Endothelial cell of umbilical vein (primary cell): ENCODE data around the gene VANGL1. TPM values are rescaled to one million over a fixed set of nuclear protein-coding genes. Genes with fewer than 3 reads are reported as not detected.

ENCODE experiments used
- BruUV-seq: library from RNA; stranded (reverse); fragments of 400-500 nt; replicated peaks from 2 replicates; lab custom pipeline; 2021; lab: Mats Ljungman, UMichigan
- CTCF ChIA-PET: fragments of 300-600, 350-600 bp; sonication (Branson Sonifier 250); formaldehyde crosslinking; loops from one replicate; lab custom pipeline; 2021; ENCODE audit warnings: antibody characterized with exemption, inconsistent platforms; lab: Charles Lee
- POLR2A ChIA-PET: fragments of 300-600, 350-600 bp; sonication (Branson Sonifier 250); formaldehyde crosslinking; loops from one replicate; lab custom pipeline; 2021; ENCODE audit warnings: antibody characterized with exemption, inconsistent platforms; lab: Charles Lee
- DNase-seq: peaks from one replicate; pipeline ENCODE4 v3.0.0-alpha.2; 2011; ENCODE audit warnings: low read depth, low spot score
- FAIRE-seq: peaks from 2 replicates; lab custom pipeline; 2011; peaks lifted over from hg19 to GRCh38; lab: Jason Lieb, UNC
- H2AFZ ChIP-seq: 2 replicates; pipeline ENCODE4 v1.6.0; 2012; ENCODE audit warnings: low read depth, low read length, control low read depth, inconsistent platforms
- H3K27ac ChIP-seq: 2 replicates; pipeline ENCODE4 v1.5.1; 2011; ENCODE audit warnings: low read depth, mild to moderate bottlenecking, control low read depth, low read length, moderate library complexity; ENCODE audit not compliant: insufficient read depth
- H3K27me3 ChIP-seq, 2 experiments: 2 replicates each; pipeline versions ENCODE4 v1.6.0 to v1.6.1; 2011; ENCODE audit warnings: low read length in 2 of 2, mixed read lengths in 1 of 2; ENCODE audit not compliant: control insufficient read depth in 2 of 2, insufficient read depth in 2 of 2
- H3K36me3 ChIP-seq, 2 experiments: 2 replicates in 1 of 2; 3 replicates in 1 of 2; pipeline ENCODE4 v1.5.1; 2011; ENCODE audit warnings: low read length in 2 of 2, mild to moderate bottlenecking in 1 of 2, moderate library complexity in 1 of 2; ENCODE audit not compliant: control insufficient read depth in 2 of 2, insufficient read depth in 2 of 2; ENCODE audit errors: extremely low read depth in 1 of 2
- H3K4me1 ChIP-seq: 3 replicates; pipeline ENCODE4 v1.5.1; 2011; ENCODE audit warnings: mild to moderate bottlenecking, low read length; ENCODE audit not compliant: control insufficient read depth, insufficient read depth; ENCODE audit errors: extremely low read depth
- H3K4me2 ChIP-seq: 2 replicates; pipeline ENCODE4 v1.6.1; 2011; ENCODE audit warnings: low read length, control low read depth, mixed read lengths; ENCODE audit not compliant: insufficient read depth
- H3K4me3 ChIP-seq, 3 experiments: fragments of 200-600 bp in 1 of 3; sonication (generic), shearing (Covaris generic) in 1 of 3; replicated peaks in 1 of 3; 2 replicates each; pipeline ENCODE4 v1.5.1; 2011 to 2016; ENCODE audit warnings: control low read depth in 3 of 3, low read length in 3 of 3, mild to moderate bottlenecking in 2 of 3, inconsistent platforms in 1 of 3, low read depth in 1 of 3, moderate library complexity in 1 of 3; ENCODE audit not compliant: insufficient read depth in 1 of 3
- H3K79me2 ChIP-seq: 2 replicates; pipeline ENCODE4 v1.6.0; 2012; ENCODE audit warnings: low read length, inconsistent platforms; ENCODE audit not compliant: control insufficient read depth, insufficient read depth
- H3K9ac ChIP-seq: replicated peaks from 2 replicates; pipeline ENCODE3; 2011; ENCODE audit warnings: low read length, control low read depth; ENCODE audit not compliant: insufficient read depth; ENCODE audit errors: extremely low read depth
- H3K9me1 ChIP-seq: replicated peaks from 3 replicates; pipeline ENCODE4 v1.6.0; 2011; ENCODE audit warnings: mild to moderate bottlenecking, low read length; ENCODE audit not compliant: control insufficient read depth, insufficient read depth; ENCODE audit errors: extremely low read depth
- H3K9me3 ChIP-seq: replicated peaks from 2 replicates; pipeline ENCODE4 v1.5.1; 2012; ENCODE audit warnings: low read length, inconsistent platforms; ENCODE audit not compliant: control insufficient read depth, insufficient read depth
- H4K20me1 ChIP-seq: replicated peaks from 2 replicates; pipeline ENCODE3; 2011; ENCODE audit warnings: mild to moderate bottlenecking, low read length; ENCODE audit not compliant: control insufficient read depth, insufficient read depth; ENCODE audit errors: extremely low read depth
- EZH2 ChIP-seq: IDR thresholded peaks from 2 replicates; pipeline ENCODE4 v1.6.1; 2012; ENCODE audit warnings: borderline replicate concordance, low read depth, mild to moderate bottlenecking, moderate library complexity, low read length, inconsistent platforms; ENCODE audit not compliant: severe bottlenecking
- FOS ChIP-seq: IDR thresholded peaks from 2 replicates; pipeline ENCODE4 v1.6.1; 2011; ENCODE audit warnings: mild to moderate bottlenecking, low read length, moderate library complexity, borderline replicate concordance; ENCODE audit not compliant: insufficient read depth
- GATA2 ChIP-seq: IDR thresholded peaks from 2 replicates; pipeline ENCODE4 v1.7.0; 2011; ENCODE audit warnings: low read depth, mild to moderate bottlenecking, moderate library complexity, mixed read lengths, low read length; ENCODE audit not compliant: insufficient read length, insufficient read depth
- JUN ChIP-seq: IDR thresholded peaks from 2 replicates; pipeline ENCODE4 v1.6.1; 2011; ENCODE audit warnings: borderline replicate concordance, low read depth; ENCODE audit not compliant: insufficient read length, insufficient read depth
- MYC ChIP-seq: IDR thresholded peaks from one replicate; pipeline ENCODE4 v1.6.1; 2011; ENCODE audit warnings: mild to moderate bottlenecking, low read depth, low read length
- POLR2A ChIP-seq: IDR thresholded peaks from 2 replicates; pipeline ENCODE4 v1.6.1; 2012; ENCODE audit warnings: low read depth, mild to moderate bottlenecking, control low read depth, low read length
- POLR2AphosphoS5 ChIP-seq: IDR thresholded peaks from 2 replicates; pipeline ENCODE4 v1.6.1; 2012; ENCODE audit warnings: low read depth, mild to moderate bottlenecking, control low read depth, low read length, moderate library complexity; ENCODE audit not compliant: insufficient read depth
- dilution Hi-C: fragments of 300-500 bp; cut with MboI; formaldehyde crosslinking; loops from one replicate; pipeline ENCODE4 v1.15.0; 2019; ENCODE audit warnings: low sequenced_read_pairs; ENCODE audit not compliant: extremely low pct_ligation_motif_present
- intact Hi-C: fragments of 100-400 bp; cut with micrococcal nuclease; formaldehyde crosslinking; loops from one replicate; pipeline ENCODE4 v1.10.0; 2022
- polyA plus RNA-seq, 4 experiments: library from polyadenylated mRNA; depleted of rRNA in 3 of 4; stranded (reverse) in 3 of 4; unstranded in 1 of 4; fragments of >200 nt; gene quantifications; 2 replicates each; pipeline versions ENCODE4 v1.2.1 to v1.2.3, GENCODE V29; 2011 to 2012; ENCODE audit warnings: missing spikeins in 1 of 4
- total RNA-seq: library from RNA; stranded (reverse); gene quantifications from 2 replicates; pipeline ENCODE4 v1.2.3, GENCODE V29; 2021
- TF ChIP-seq, protein P1 (sequence below): IDR thresholded peaks from 2 replicates; pipeline ENCODE4 v1.6.1; 2011; ENCODE audit not compliant: insufficient read depth, insufficient read length
- TF ChIP-seq, protein P2 (sequence below), 2 donors: IDR thresholded peaks; 1 replicate in 1 of 2; 2 replicates in 1 of 2; pipeline ENCODE4 v1.5.1; 2011; ENCODE audit warnings: low read length in 2 of 2, mild to moderate bottlenecking in 2 of 2, moderate library complexity in 2 of 2, control low read depth in 1 of 2, inconsistent platforms in 1 of 2, low read depth in 1 of 2; ENCODE audit not compliant: insufficient read depth in 1 of 2; ENCODE audit errors: extremely low read depth in 1 of 2

Gene VANGL1
- total and polyA plus RNA-seq, 2 donors (not counting 3 experiments of a cell fraction or from before 2014, with no cell fraction given), result 15.0 to 24.8 TPM

DNA sequence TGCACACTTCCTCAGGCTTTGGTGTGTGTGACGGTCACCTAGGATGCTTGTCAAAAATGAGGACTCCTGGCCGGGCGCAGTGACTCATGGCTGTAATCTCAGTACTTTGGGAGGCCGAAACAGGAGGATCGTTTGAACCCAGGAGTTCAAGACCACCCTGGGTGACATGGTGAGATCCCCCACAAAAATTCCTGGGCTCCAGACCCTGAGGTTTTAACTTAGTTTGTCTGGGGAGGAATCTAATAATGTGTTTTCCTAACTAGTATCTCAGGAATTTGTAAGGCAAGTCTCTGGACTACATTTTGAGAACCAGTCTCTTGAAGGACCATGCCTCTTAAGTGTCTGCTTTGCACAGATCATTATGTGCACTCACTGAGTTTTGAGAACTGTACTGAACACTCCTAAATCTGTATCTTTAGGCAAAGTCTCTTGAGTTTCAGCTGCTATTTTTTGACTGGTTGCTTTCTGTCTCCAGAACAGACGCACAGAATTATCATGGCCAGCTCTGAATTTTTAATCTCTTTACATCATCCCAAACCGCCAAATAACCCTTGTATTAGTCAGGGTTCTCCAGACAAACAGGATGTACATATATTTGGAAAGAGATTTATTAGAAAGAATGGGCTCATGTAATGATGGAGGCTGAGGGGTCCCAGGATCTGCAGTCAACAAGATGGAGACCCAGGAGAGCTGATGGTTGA is 45.5 kb upstream of the VANGL1 start:
- CTCF ChIA-PET, result interaction anchor here (0.6 to 7.4 kb wide), 44 partner anchors 8 to 903 kb away, joined by 3 to 259 read pairs (median 4); no protein-coding TSS in a partner anchor
- Histone ChIP-seq H3K4me1 (no peaks in the 10 kb centered on the region), H3K9ac (no peak overlapping the region), H3K9me1 (no peaks in the 10 kb centered on the region), H2AFZ (no peak overlapping the region), H3K9me3 (no peaks in the 10 kb centered on the region), H3K4me3 (no peak overlapping the region), H3K79me2 (no peaks in the 10 kb centered on the region), H3K27ac (no peak overlapping the region), H3K27me3 (peaks cover 0 to 6% of the 10 kb centered on the region in 2 experiments), H4K20me1 (no peaks in the 10 kb centered on the region), H3K36me3 (no peaks in the 10 kb centered on the region), H3K4me2 (no peak overlapping the region)
- POLR2A ChIA-PET, result no interaction called here
- TF ChIP-seq GATA2, result no peak
- TF ChIP-seq, protein P1, sequence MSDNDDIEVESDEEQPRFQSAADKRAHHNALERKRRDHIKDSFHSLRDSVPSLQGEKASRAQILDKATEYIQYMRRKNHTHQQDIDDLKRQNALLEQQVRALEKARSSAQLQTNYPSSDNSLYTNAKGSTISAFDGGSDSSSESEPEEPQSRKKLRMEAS, result no peak
- TF ChIP-seq, protein P2, sequence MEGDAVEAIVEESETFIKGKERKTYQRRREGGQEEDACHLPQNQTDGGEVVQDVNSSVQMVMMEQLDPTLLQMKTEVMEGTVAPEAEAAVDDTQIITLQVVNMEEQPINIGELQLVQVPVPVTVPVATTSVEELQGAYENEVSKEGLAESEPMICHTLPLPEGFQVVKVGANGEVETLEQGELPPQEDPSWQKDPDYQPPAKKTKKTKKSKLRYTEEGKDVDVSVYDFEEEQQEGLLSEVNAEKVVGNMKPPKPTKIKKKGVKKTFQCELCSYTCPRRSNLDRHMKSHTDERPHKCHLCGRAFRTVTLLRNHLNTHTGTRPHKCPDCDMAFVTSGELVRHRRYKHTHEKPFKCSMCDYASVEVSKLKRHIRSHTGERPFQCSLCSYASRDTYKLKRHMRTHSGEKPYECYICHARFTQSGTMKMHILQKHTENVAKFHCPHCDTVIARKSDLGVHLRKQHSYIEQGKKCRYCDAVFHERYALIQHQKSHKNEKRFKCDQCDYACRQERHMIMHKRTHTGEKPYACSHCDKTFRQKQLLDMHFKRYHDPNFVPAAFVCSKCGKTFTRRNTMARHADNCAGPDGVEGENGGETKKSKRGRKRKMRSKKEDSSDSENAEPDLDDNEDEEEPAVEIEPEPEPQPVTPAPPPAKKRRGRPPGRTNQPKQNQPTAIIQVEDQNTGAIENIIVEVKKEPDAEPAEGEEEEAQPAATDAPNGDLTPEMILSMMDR (IDR thresholded peaks at IDR 0.05; ENCODE audit: extremely low read depth in 1 of 2, insufficient read depth in 1 of 2, low read depth in 1 of 2, low read length in 2 of 2), result no peak
- no peak for TF ChIP-seq POLR2AphosphoS5
- TF ChIP-seq EZH2, result no peak
- TF ChIP-seq FOS, result no peak
- TF ChIP-seq POLR2A, result no peak
- no peak for TF ChIP-seq MYC
- TF ChIP-seq JUN, result no peak
- no peak for DNase-seq
- BruUV-seq, result no TSS peak
- no peak for FAIRE-seq
- intact Hi-C loops, result loop anchor here (1.0 to 5.0 kb wide), 3 partner anchors 50 to 619 kb away; no protein-coding TSS in a partner anchor
- dilution Hi-C loops, result no loop called here
